HepG2 (cell line): ENCODE results near the gene OSCP1. TPM values are rescaled to one million over a fixed set of nuclear protein-coding genes. Genes with fewer than 3 reads are reported as not detected.

Source experiments
- FIP1L1 ChIP-seq: fragments of 200-400 bp; formaldehyde crosslinking; IDR thresholded peaks from 2 replicates; pipeline ENCODE4 v1.6.1; 2018; ENCODE audit warnings: low read depth, mild to moderate bottlenecking, low read length, moderate library complexity, borderline replicate concordance; ENCODE audit not compliant: insufficient read depth
- GATAD1 ChIP-seq: IDR thresholded peaks from 2 replicates; pipeline ENCODE4 v1.6.1; 2016; ENCODE audit warnings: missing genetic modification reagents, missing compliant biosample characterization
- JUNB ChIP-seq: sonication (generic); formaldehyde crosslinking; IDR thresholded peaks from 2 replicates; pipeline ENCODE4 v1.8.0; 2022; ENCODE audit warnings: missing genetic modification reagents, mild to moderate bottlenecking, borderline replicate concordance
- KDM2A ChIP-seq: sonication (generic); formaldehyde crosslinking; IDR thresholded peaks from 2 replicates; pipeline ENCODE4 v1.4.0; 2020; ENCODE audit warnings: low read depth, missing genetic modification reagents, borderline replicate concordance
- MIER3 ChIP-seq: IDR thresholded peaks from 2 replicates; pipeline ENCODE4 v1.6.1; 2016; ENCODE audit warnings: missing compliant biosample characterization, borderline replicate concordance
- NR2F2 ChIP-seq: IDR thresholded peaks from 2 replicates; pipeline ENCODE4 v1.6.1; 2012; ENCODE audit warnings: low read depth, inconsistent platforms, borderline replicate concordance
- PHF21A ChIP-seq: sonication (generic); formaldehyde crosslinking; IDR thresholded peaks from 2 replicates; pipeline ENCODE4 v1.5.0; 2020; ENCODE audit warnings: mild to moderate bottlenecking, missing genetic modification reagents
- RBAK ChIP-seq: sonication (generic); formaldehyde crosslinking; IDR thresholded peaks from 2 replicates; pipeline ENCODE4 v1.5.1; 2020; ENCODE audit warnings: mild to moderate bottlenecking, missing genetic modification reagents
- RBFOX2 ChIP-seq: fragments of 200-400 bp; formaldehyde crosslinking; IDR thresholded peaks from 2 replicates; pipeline ENCODE4 v1.6.1; 2017; ENCODE audit warnings: low read depth, mild to moderate bottlenecking, low read length
- SP2 ChIP-seq: sonication (generic); formaldehyde crosslinking; IDR thresholded peaks from 2 replicates; pipeline ENCODE4 v1.5.1; 2020; ENCODE audit warnings: mild to moderate bottlenecking, missing genetic modification reagents
- U2AF2 ChIP-seq: fragments of 200-400 bp; formaldehyde crosslinking; IDR thresholded peaks from 2 replicates; pipeline ENCODE4 v1.6.1; 2017; ENCODE audit warnings: low read depth, mild to moderate bottlenecking, low read length
- ZNF235 ChIP-seq: sonication (generic); formaldehyde crosslinking; IDR thresholded peaks from 2 replicates; pipeline ENCODE4 v1.8.1; 2023; ENCODE audit warnings: mild to moderate bottlenecking, missing genetic modification reagents, borderline replicate concordance
- ZNF335 ChIP-seq: sonication (generic); formaldehyde crosslinking; IDR thresholded peaks from 2 replicates; pipeline ENCODE4 v1.4.0; 2020; ENCODE audit warnings: missing genetic modification reagents
- ZNF468 ChIP-seq: sonication (generic); formaldehyde crosslinking; IDR thresholded peaks from 2 replicates; pipeline ENCODE4 v1.8.0; 2022; ENCODE audit warnings: mild to moderate bottlenecking, moderate library complexity, missing genetic modification reagents
- ZNF788 ChIP-seq: sonication (generic); formaldehyde crosslinking; IDR thresholded peaks from 2 replicates; pipeline ENCODE4 v1.5.0; 2020; ENCODE audit warnings: mild to moderate bottlenecking, missing genetic modification reagents, borderline replicate concordance
- polyA plus RNA-seq, 8 experiments: library from polyadenylated mRNA; depleted of rRNA in 3 of 8; stranded (reverse) in 7 of 8; unstranded in 1 of 8; fragments of >200 nt; fragmentation: Illumina TruSeq in 4 of 8; extraction: Trizol in 4 of 8; gene quantifications; 2 replicates each; pipeline versions ENCODE4 v1.2.1 to v1.2.3, GENCODE V29; 2011 to 2016; ENCODE audit warnings: low read depth in 4 of 8, missing spikeins in 1 of 8, mixed read lengths in 1 of 8; ENCODE audit not compliant: insufficient read depth in 1 of 8
- total RNA-seq, 5 experiments: library from RNA; depleted of rRNA; stranded (reverse); fragments of >200 nt; fragmentation: Illumina TruSeq; extraction: Trizol; gene quantifications; 2 replicates each; pipeline ENCODE4 v1.2.3, GENCODE V29; 2016; ENCODE audit warnings: low read depth in 1 of 5
- TF ChIP-seq, protein P1 (sequence below): sonication (generic); formaldehyde crosslinking; conservative IDR thresholded peaks from 2 replicates; pipeline ENCODE4 v1.4.0; 2020; ENCODE audit warnings: missing genetic modification reagents
- TF ChIP-seq, protein P2 (sequence below): sonication (generic); formaldehyde crosslinking; IDR thresholded peaks from 2 replicates; pipeline ENCODE4 v1.4.0; 2020; ENCODE audit warnings: missing genetic modification reagents, low read depth, mild to moderate bottlenecking, borderline replicate concordance
- TF ChIP-seq, protein P3 (sequence below): IDR thresholded peaks from 2 replicates; pipeline ENCODE4 v1.6.1; 2016
- TF ChIP-seq, protein P4 (sequence below): sonication (generic); formaldehyde crosslinking; conservative IDR thresholded peaks from 2 replicates; pipeline ENCODE4 v1.8.0; 2022; ENCODE audit warnings: mild to moderate bottlenecking, moderate library complexity, missing genetic modification reagents
- TF ChIP-seq, protein P5 (sequence below): sonication (generic); formaldehyde crosslinking; IDR thresholded peaks from 2 replicates; pipeline ENCODE4 v1.9.0; 2021; ENCODE audit warnings: missing genetic modification reagents, borderline replicate concordance

The OSCP1 gene
- total and polyA plus RNA-seq, 2 of the 13 experiments (the other 11 are each of a cell fraction or from before 2014, with no cell fraction given): 0.60 to 0.84 TPM

DNA sequence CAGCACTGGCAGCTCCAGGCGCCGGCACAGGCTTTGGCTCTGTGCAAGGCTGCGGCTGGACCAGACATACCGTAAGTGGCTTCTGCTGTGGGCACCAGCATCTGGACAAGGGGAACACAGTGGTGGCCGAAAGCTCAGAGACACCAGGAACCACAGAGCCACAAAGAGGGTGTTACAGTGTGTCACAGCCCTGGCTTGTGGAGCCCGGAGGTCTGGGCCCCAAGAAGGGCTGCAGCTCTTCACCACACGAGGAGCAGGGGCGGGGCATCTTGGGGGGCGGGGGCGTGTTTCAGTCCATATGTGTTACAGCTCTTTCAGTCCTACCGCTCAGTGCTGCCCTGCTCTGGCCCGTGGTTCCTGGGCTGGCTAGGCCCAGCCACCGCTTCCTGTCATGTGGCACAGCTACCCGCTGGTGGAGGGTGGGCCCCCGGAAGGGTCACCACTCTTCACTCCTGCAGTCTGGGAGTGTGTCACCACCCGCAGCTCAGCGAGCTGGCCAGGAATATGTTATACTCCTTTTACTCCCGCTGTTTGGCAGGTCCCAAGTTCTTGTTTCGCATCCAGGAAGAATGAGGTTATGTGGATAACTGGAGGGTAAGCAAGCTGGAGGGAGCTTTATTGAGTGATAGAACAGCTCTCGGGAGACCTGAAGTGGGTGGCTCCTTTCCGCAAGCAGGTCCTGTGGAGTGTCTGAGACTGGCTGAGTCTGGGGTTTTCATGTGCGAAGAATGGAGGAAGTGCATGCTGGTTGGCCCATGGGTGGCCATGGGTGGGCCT lies 49.2 kb downstream of the OSCP1 start (continued):
- TF ChIP-seq MIER3 (CRISPR knock-in tag): peak; percentile 65; the same call in 1 of the 2 replicates
- peak; percentile 51; the same call in 1 of the 2 replicates for TF ChIP-seq NR2F2
- TF ChIP-seq KDM2A (CRISPR knock-in tag): peak; percentile 72
- no peak for TF ChIP-seq ZNF468 (CRISPR knock-in tag)
- TF ChIP-seq ZNF335 (CRISPR knock-in tag): peak; percentile 88
- TF ChIP-seq, protein P1, sequence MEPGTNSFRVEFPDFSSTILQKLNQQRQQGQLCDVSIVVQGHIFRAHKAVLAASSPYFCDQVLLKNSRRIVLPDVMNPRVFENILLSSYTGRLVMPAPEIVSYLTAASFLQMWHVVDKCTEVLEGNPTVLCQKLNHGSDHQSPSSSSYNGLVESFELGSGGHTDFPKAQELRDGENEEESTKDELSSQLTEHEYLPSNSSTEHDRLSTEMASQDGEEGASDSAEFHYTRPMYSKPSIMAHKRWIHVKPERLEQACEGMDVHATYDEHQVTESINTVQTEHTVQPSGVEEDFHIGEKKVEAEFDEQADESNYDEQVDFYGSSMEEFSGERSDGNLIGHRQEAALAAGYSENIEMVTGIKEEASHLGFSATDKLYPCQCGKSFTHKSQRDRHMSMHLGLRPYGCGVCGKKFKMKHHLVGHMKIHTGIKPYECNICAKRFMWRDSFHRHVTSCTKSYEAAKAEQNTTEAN: no peak
- TF ChIP-seq, protein P2, sequence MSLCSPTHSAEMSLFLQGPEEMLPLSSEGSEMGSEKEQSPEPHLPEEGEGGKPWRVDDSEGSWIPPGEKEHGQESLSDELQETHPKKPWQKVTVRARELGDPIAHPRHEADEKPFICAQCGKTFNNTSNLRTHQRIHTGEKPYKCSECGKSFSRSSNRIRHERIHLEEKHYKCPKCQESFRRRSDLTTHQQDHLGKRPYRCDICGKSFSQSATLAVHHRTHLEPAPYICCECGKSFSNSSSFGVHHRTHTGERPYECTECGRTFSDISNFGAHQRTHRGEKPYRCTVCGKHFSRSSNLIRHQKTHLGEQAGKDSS (CRISPR knock-in tag): no peak; the same call in 1 of the 2 replicates
- no peak for TF ChIP-seq JUNB (CRISPR knock-in tag)
- TF ChIP-seq, protein P3, sequence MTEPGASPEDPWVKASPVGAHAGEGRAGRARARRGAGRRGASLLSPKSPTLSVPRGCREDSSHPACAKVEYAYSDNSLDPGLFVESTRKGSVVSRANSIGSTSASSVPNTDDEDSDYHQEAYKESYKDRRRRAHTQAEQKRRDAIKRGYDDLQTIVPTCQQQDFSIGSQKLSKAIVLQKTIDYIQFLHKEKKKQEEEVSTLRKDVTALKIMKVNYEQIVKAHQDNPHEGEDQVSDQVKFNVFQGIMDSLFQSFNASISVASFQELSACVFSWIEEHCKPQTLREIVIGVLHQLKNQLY: no peak
- peak; percentile 94; the same call in 1 of the 2 replicates for TF ChIP-seq ZNF788 (CRISPR knock-in tag)
- TF ChIP-seq, protein P4, sequence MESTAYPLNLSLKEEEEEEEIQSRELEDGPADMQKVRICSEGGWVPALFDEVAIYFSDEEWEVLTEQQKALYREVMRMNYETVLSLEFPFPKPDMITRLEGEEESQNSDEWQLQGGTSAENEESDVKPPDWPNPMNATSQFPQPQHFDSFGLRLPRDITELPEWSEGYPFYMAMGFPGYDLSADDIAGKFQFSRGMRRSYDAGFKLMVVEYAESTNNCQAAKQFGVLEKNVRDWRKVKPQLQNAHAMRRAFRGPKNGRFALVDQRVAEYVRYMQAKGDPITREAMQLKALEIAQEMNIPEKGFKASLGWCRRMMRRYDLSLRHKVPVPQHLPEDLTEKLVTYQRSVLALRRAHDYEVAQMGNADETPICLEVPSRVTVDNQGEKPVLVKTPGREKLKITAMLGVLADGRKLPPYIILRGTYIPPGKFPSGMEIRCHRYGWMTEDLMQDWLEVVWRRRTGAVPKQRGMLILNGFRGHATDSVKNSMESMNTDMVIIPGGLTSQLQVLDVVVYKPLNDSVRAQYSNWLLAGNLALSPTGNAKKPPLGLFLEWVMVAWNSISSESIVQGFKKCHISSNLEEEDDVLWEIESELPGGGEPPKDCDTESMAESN (CRISPR knock-in tag): 0 out of 2 replicates have a peak, but pooled peaks have one; percentile 35
- no peak for TF ChIP-seq U2AF2
- no peak; the same call in 1 of the 2 replicates for TF ChIP-seq RBFOX2
- 0 out of 2 replicates have a peak, but pooled peaks have one; percentile 83 for TF ChIP-seq FIP1L1
- TF ChIP-seq, protein P5, sequence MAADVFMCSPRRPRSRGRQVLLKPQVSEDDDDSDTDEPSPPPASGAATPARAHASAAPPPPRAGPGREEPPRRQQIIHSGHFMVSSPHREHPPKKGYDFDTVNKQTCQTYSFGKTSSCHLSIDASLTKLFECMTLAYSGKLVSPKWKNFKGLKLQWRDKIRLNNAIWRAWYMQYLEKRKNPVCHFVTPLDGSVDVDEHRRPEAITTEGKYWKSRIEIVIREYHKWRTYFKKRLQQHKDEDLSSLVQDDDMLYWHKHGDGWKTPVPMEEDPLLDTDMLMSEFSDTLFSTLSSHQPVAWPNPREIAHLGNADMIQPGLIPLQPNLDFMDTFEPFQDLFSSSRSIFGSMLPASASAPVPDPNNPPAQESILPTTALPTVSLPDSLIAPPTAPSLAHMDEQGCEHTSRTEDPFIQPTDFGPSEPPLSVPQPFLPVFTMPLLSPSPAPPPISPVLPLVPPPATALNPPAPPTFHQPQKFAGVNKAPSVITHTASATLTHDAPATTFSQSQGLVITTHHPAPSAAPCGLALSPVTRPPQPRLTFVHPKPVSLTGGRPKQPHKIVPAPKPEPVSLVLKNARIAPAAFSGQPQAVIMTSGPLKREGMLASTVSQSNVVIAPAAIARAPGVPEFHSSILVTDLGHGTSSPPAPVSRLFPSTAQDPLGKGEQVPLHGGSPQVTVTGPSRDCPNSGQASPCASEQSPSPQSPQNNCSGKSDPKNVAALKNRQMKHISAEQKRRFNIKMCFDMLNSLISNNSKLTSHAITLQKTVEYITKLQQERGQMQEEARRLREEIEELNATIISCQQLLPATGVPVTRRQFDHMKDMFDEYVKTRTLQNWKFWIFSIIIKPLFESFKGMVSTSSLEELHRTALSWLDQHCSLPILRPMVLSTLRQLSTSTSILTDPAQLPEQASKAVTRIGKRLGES (CRISPR knock-in tag): no peak
- no peak; the same call in 1 of the 2 replicates for TF ChIP-seq RBAK (CRISPR knock-in tag)
- peak; percentile 26; the same call in 1 of the 2 replicates for TF ChIP-seq ZNF235
- TF ChIP-seq PHF21A (CRISPR knock-in tag): peak; percentile 88
- TF ChIP-seq SP2 (CRISPR knock-in tag): peak; percentile 73
- TF ChIP-seq GATAD1 (CRISPR knock-in tag): peak; percentile 90
